ENCODE data around the gene TMEM115.

The TMEM115 gene

GRCh38 chr3:50352781-50353180 is 6.5 kb downstream of the TMEM115 start:
- H3K27ac ChIP-seq (ENCODE audit: low read length), result no peak overlapping the region
- H3K4me3 ChIP-seq (ENCODE audit: low read length in 2 of 2), result no peak overlapping the region

GRCh38 chr3:50351323-50351697 is 8.0 kb downstream of the TMEM115 start:
- Histone ChIP-seq H3K36me3 (ENCODE audit: control insufficient read depth in 2 of 2, insufficient read depth in 2 of 2, low read length in 2 of 2) (peaks cover 4 to 39% of the 10 kb centered on the region in 2 donors), H3K9ac (ENCODE audit: low read length in 2 of 2) (peak overlapping the region; percentile 42 to 74), H3K27ac (ENCODE audit: low read length) (peak overlapping the region; percentile 90), H3K4me1 (ENCODE audit: control insufficient read depth, insufficient read depth, low read length) (peaks cover 49% of the 10 kb centered on the region), H3K27me3 (ENCODE audit: control insufficient read depth in 1 of 2, insufficient read depth in 2 of 2, low read length in 2 of 2) (no peaks in the 10 kb centered on the region), H3K9me3 (ENCODE audit: control insufficient read depth in 2 of 2, low read length in 2 of 2) (no peaks in the 10 kb centered on the region), H3K4me3 (ENCODE audit: low read length in 2 of 2) (peak overlapping the region; percentile 83 to 99)

More at GRCh38 chr3:50352781-50353180, 6.5 kb downstream of the TMEM115 start:
- peaks cover 7 to 40% of the 10 kb centered on the region in 2 donors for H3K36me3 ChIP-seq (ENCODE audit: control insufficient read depth in 2 of 2, insufficient read depth in 2 of 2, low read length in 2 of 2)
- H3K4me1 ChIP-seq (ENCODE audit: control insufficient read depth, insufficient read depth, low read length), result peaks cover 61% of the 10 kb centered on the region
- H3K9ac ChIP-seq (ENCODE audit: low read length in 2 of 2), result no peak overlapping the region
- no peaks in the 10 kb centered on the region for H3K9me3 ChIP-seq (ENCODE audit: control insufficient read depth in 2 of 2, low read length in 2 of 2)
- no peaks in the 10 kb centered on the region for H3K27me3 ChIP-seq (ENCODE audit: control insufficient read depth in 1 of 2, insufficient read depth in 2 of 2, low read length in 2 of 2)

DNA sequence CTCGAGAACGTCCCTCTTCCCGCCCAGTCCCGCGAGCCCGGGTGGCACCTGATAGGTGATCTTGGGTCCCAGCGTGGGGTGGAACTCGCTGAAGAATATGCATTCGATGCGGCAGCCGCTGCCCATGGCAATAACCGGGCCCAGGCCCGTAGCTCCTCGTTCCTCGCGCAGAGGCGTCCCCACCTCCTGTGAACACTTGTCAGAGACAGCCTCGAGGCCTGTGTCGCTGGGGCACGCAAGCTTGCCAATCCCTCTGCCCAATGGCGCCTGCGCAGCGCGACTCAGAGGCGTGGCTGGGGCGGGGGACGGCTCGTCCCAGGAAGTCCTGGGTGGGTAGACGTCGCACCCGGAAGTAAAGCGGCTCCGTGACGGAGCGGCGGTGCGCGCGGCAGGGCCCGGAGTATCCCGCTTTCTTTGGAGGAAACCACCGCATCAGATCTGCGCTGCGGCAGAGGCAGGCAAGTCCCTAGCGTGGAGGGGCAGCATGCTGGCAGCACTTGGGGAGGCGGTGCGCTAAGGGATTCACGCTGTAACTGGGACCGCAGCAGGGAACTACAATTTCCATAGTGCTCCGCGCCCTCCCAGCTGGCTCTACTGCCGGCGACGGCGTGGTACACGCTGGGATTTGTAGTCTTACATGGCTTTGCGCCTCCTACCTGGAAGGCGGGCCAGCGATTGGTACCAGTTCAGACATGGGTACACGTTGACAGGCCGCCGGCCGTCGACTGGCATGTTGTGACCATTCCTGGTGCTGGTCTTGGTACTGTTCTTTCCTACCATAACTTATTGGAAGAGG is 8.6 kb downstream of the TMEM115 start, which contains the start of the genes CYB561D2 and NPRL2:
CYB561D2 (plus strand) TSS at position 336 of the 796 bp plus-strand sequence. CDS start 572 bp downstream, outside the sequence.
NPRL2 (minus strand) TSS at position 249 of the 796 bp plus-strand sequence; CDS start at position 126, 123 bp downstream.
- H3K4me3 ChIP-seq (ENCODE audit: low read length in 2 of 2), result peak within 1 kb of the TSS; percentile 83 to 99
- H3K9ac ChIP-seq (ENCODE audit: low read length in 2 of 2), result peak within 1 kb of the TSS; percentile 74 to 89
- no peaks in the 10 kb centered on the region for H3K9me3 ChIP-seq (ENCODE audit: control insufficient read depth in 2 of 2, low read length in 2 of 2)
- peak within 1 kb of the TSS; percentile 90 for H3K27ac ChIP-seq (ENCODE audit: low read length)
- peaks cover 4 to 38% of the 10 kb centered on the region in 2 donors for H3K36me3 ChIP-seq (ENCODE audit: control insufficient read depth in 2 of 2, insufficient read depth in 2 of 2, low read length in 2 of 2)
- no peaks in the 10 kb centered on the region for H3K27me3 ChIP-seq (ENCODE audit: control insufficient read depth in 1 of 2, insufficient read depth in 2 of 2, low read length in 2 of 2)
- H3K4me1 ChIP-seq (ENCODE audit: control insufficient read depth, insufficient read depth, low read length), result peaks cover 45% of the 10 kb centered on the region

GRCh38 chr3:50350213-50350526 is 9.2 kb downstream of the TMEM115 start:
- H3K9ac ChIP-seq (ENCODE audit: low read length in 2 of 2), result peak overlapping the region; percentile 74 to 89
- H3K4me1 ChIP-seq (ENCODE audit: control insufficient read depth, insufficient read depth, low read length), result peaks cover 45% of the 10 kb centered on the region
- H3K36me3 ChIP-seq (ENCODE audit: control insufficient read depth in 2 of 2, insufficient read depth in 2 of 2, low read length in 2 of 2), result peaks cover 4 to 32% of the 10 kb centered on the region in 2 donors

GRCh38 chr3:50347187-50347813 is 12.0 kb downstream of the TMEM115 start:
- Histone ChIP-seq H3K27me3 (ENCODE audit: control insufficient read depth in 1 of 2, insufficient read depth in 2 of 2, low read length in 2 of 2) (peaks cover 3 to 4% of the 10 kb centered on the region in 2 donors), H3K9ac (ENCODE audit: low read length in 2 of 2) (no peak overlapping the region), H3K9me3 (ENCODE audit: control insufficient read depth in 2 of 2, low read length in 2 of 2) (no peaks in the 10 kb centered on the region), H3K4me3 (ENCODE audit: low read length in 2 of 2) (no peak overlapping the region), H3K4me1 (ENCODE audit: control insufficient read depth, insufficient read depth, low read length) (peaks cover 43% of the 10 kb centered on the region), H3K36me3 (ENCODE audit: control insufficient read depth in 2 of 2, insufficient read depth in 2 of 2, low read length in 2 of 2) (peaks cover 0 to 14% of the 10 kb centered on the region in 2 donors), H3K27ac (ENCODE audit: low read length) (no peak overlapping the region)

More at GRCh38 chr3:50350213-50350526, 9.2 kb downstream of the TMEM115 start:
- Histone ChIP-seq H3K9me3 (ENCODE audit: control insufficient read depth in 2 of 2, low read length in 2 of 2) (no peaks in the 10 kb centered on the region), H3K27me3 (ENCODE audit: control insufficient read depth in 1 of 2, insufficient read depth in 2 of 2, low read length in 2 of 2) (peaks cover 0 to 3% of the 10 kb centered on the region in 2 donors), H3K27ac (ENCODE audit: low read length) (peak overlapping the region; percentile 90), H3K4me3 (ENCODE audit: low read length in 2 of 2) (peak overlapping the region; percentile 83 to 99)

DNA sequence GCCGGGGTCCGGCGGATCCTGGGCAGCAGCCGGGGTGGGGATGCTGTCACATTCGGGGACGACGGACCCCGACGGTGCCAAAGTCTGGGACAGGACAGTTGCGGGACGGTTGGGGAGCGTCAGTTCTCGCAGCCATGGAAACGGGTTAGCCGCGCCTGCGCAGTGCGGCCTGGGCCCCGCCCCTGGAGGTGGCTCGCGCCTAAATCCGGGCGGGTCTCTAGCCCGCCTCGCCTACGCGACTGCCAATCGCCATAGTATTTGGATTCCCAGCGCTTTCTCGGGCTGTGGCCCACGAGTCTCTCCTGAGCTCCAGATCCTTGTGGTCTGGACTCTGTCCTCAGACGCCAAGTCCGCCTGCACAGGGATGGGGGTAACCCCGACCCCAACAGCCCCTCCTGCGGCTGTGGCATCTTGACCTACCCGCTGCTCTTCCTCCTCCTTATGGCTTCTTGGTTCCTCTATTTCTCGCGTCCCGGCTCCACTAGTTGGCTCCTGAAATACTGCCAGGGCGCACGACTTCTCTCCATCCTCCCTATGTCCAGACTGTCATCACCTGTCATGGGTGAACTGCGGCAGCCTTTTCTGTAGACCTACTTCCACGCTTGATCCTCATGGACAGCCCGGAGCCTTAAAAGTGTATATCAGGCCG is 13.6 kb downstream of the TMEM115 start, which contains the start of gene ZMYND10:
ZMYND10 (minus strand) TSS at position 147 of the 649 bp plus-strand sequence. CDS start 153 bp downstream, outside the sequence.
- peaks cover 0 to 14% of the 10 kb centered on the region in 2 donors for H3K36me3 ChIP-seq (ENCODE audit: control insufficient read depth in 2 of 2, insufficient read depth in 2 of 2, low read length in 2 of 2)
- peak within 1 kb of the TSS; percentile 36 to 46 for H3K9ac ChIP-seq (ENCODE audit: low read length in 2 of 2)
- peak within 1 kb of the TSS; percentile 33 to 69 for H3K4me3 ChIP-seq (ENCODE audit: low read length in 2 of 2)
- H3K4me1 ChIP-seq (ENCODE audit: control insufficient read depth, insufficient read depth, low read length), result peaks cover 40% of the 10 kb centered on the region
- H3K9me3 ChIP-seq (ENCODE audit: control insufficient read depth in 2 of 2, low read length in 2 of 2), result no peaks in the 10 kb centered on the region
- peaks cover 3 to 4% of the 10 kb centered on the region in 2 donors for H3K27me3 ChIP-seq (ENCODE audit: control insufficient read depth in 1 of 2, insufficient read depth in 2 of 2, low read length in 2 of 2)
- no peak within 1 kb of the TSS for H3K27ac ChIP-seq (ENCODE audit: low read length)

DNA sequence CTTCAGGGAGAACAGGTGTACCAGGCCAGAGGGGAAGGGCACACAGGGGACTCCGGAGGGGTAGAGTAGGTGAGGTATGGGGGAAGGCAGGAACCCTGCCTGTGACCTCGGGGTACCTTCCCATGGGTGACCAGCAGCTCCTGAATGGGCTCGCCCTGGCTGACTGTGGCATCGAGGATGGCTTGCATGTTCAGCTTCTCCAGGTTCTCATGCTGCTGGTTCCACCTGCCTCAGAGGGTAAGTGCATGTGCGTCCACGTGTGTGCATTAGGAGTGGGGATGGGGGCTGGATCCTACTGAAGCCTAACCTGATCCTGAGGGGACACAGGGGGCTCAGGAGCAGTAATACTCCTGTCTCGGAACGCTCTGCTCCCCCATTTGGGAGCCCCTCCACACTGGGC is 14.3 kb downstream of the TMEM115 start:
- peaks cover 42% of the 10 kb centered on the region for H3K4me1 ChIP-seq (ENCODE audit: control insufficient read depth, insufficient read depth, low read length)
- H3K27me3 ChIP-seq (ENCODE audit: control insufficient read depth in 1 of 2, insufficient read depth in 2 of 2, low read length in 2 of 2), result peaks cover 3 to 4% of the 10 kb centered on the region in 2 donors
- no peak overlapping the region for H3K27ac ChIP-seq (ENCODE audit: low read length)
- H3K4me3 ChIP-seq (ENCODE audit: low read length in 2 of 2), result peak overlapping the region; percentile 33 to 69
- peaks cover 0 to 14% of the 10 kb centered on the region in 2 donors for H3K36me3 ChIP-seq (ENCODE audit: control insufficient read depth in 2 of 2, insufficient read depth in 2 of 2, low read length in 2 of 2)
- peak overlapping the region in 1 of 2 donors; percentile 46 for H3K9ac ChIP-seq (ENCODE audit: low read length in 2 of 2)
- H3K9me3 ChIP-seq (ENCODE audit: control insufficient read depth in 2 of 2, low read length in 2 of 2), result no peaks in the 10 kb centered on the region

DNA sequence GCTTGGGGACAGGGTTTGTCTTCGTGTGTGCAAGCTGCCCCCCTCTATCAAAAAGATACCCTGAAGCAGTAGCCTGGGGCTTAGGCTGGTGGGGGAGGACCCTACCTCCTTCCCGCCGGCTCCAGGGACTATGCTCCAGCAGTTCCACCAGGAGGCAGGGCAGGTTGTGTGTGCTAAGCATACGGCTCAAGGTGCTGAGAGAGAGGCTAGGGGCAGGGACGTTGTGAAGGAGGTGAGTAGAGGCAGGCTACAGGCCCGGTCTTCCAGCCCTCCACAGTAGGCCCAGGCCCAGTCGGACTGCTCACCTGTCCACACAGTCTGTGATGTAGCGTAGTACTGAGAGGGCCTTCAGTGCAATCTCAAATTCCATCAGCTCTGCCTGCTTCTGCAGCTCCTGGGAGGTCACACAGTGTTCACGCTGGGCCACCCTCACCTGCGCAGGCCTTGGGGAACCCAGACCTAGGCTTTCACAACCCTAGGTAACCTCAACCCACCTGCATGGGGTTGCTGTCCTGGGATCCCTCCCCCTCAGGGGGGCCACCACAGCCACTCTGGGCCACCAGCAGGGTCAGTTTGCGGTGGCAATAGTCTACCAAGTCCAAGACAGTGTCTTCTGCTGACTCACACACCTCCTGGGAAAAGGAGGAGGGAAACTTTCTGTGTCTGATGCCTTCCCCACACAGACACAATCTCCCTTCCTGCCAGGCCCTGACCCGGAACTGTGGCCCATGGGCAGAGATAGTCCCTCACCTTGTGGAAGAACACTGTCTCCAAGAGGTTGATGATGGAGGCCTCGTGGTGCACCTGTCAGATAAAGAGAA is 16.3 kb downstream of the TMEM115 start:
- Histone ChIP-seq H3K4me1 (ENCODE audit: control insufficient read depth, insufficient read depth, low read length) (peaks cover 37% of the 10 kb centered on the region), H3K4me3 (ENCODE audit: low read length in 2 of 2) (no peak overlapping the region), H3K9ac (ENCODE audit: low read length in 2 of 2) (no peak overlapping the region), H3K27me3 (ENCODE audit: control insufficient read depth in 1 of 2, insufficient read depth in 2 of 2, low read length in 2 of 2) (peaks cover 3 to 4% of the 10 kb centered on the region in 2 donors), H3K27ac (ENCODE audit: low read length) (no peak overlapping the region), H3K9me3 (ENCODE audit: control insufficient read depth in 2 of 2, low read length in 2 of 2) (no peaks in the 10 kb centered on the region), H3K36me3 (ENCODE audit: control insufficient read depth in 2 of 2, insufficient read depth in 2 of 2, low read length in 2 of 2) (peaks cover 0 to 7% of the 10 kb centered on the region in 2 donors)

DNA sequence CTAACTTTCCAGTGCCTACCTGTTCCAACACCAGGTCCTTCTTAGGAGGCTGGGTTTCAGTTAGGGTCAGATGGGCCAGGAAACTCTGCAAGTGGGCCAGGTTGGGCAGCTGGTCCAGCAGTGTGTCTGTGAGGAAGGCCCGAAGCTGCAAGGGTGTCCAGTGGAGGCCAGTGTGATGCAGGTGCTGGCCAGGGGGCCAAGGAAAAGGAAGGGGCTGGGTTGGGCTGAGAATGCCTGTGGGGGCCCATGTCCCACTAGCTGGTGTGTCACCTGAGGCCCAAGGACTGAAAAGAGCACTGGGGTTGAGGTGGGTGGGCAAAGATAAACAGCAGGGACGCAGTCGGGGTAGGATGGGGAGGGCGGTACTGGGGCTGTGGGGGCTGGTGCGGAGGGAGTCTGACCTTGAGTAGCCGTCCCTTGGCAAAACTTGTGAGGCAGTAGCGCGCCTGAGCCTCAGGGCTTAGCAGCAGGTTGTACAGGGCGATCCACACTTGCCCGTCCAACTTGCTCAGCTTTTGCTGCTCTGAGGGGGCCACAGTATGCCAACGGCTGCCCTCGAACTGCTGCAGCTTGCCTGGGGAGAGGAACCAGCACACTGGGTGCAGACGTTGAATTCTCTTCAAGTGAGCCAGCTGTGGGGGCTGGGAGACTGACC is 17.2 kb downstream of the TMEM115 start:
- Histone ChIP-seq H3K9ac (ENCODE audit: low read length in 2 of 2) (no peak overlapping the region), H3K36me3 (ENCODE audit: control insufficient read depth in 2 of 2, insufficient read depth in 2 of 2, low read length in 2 of 2) (no peaks in the 10 kb centered on the region), H3K9me3 (ENCODE audit: control insufficient read depth in 2 of 2, low read length in 2 of 2) (no peaks in the 10 kb centered on the region), H3K4me3 (ENCODE audit: low read length in 2 of 2) (no peak overlapping the region), H3K4me1 (ENCODE audit: control insufficient read depth, insufficient read depth, low read length) (peaks cover 40% of the 10 kb centered on the region), H3K27ac (ENCODE audit: low read length) (no peak overlapping the region), H3K27me3 (ENCODE audit: control insufficient read depth in 1 of 2, insufficient read depth in 2 of 2, low read length in 2 of 2) (peaks cover 3 to 4% of the 10 kb centered on the region in 2 donors)

Data from stomach smooth muscle (tissue), 2 donors.